Left colon (tissue), 2 donors: ENCODE data around the gene TYW1. TPM values are rescaled to one million over a fixed set of nuclear protein-coding genes. Genes with fewer than 3 reads are reported as not detected.
"Not testable (repeated sequence)": the region's sequence is repeated elsewhere in the genome, so short reads cannot be mapped to it uniquely, and the experiment has no call there.

Source experiments
- ATAC-seq: fragments of 200-7000 bp; cut with Tn5 transposase; one replicate; pipeline ENCODE4 v1.9.1; 2020; ENCODE audit warnings: mild to moderate bottlenecking, moderate library complexity
- DNase-seq, 2 donors: peaks; one replicate each; pipeline ENCODE4 v3.0.0-alpha.2; 2020
- intact Hi-C, 2 donors: fragments of 100-400 bp; cut with DNase I in 1 of 2; cut with micrococcal nuclease in 1 of 2; formaldehyde crosslinking; loops; one replicate each; pipeline versions ENCODE4 v1.11.2 to v1.14.0; 2022; cut with DNase I, micrococcal nuclease
- total RNA-seq, 2 donors: library from RNA; stranded (reverse); fragmentation: NEBNext Ultra II Directional; extraction: Animal tissue kit (Norgen Biotek cat#: 25700); gene quantifications; one replicate each; pipeline ENCODE4 v1.2.1, GENCODE V29; 2021
- donor health status: DM: no; HTN: no; CAD: no.
- donor health status: DM: yes; HTN: yes; CAD: no.

Gene TYW1
- total RNA-seq, 2 donors from 2014 or later: 16.1 to 17.9 TPM

- DNase-seq, intact Hi-C loops: not testable (repeated sequence)
Observed at GRCh38 chr7:67154374-67154773, 157.7 kb downstream of the TYW1 start.

GRCh38 chr7:67156064-67156463 lies 159.4 kb downstream of the TYW1 start:
- DNase-seq, intact Hi-C loops, ATAC-seq: not testable (repeated sequence)

More at GRCh38 chr7:67154374-67154773, 157.7 kb downstream of the TYW1 start:
- not testable (repeated sequence) for ATAC-seq

GRCh38 chr7:67163285-67163684 lies 166.7 kb downstream of the TYW1 start:
- peak; percentile 26 for ATAC-seq
- intact Hi-C loops, DNase-seq: not testable (repeated sequence)

DNA sequence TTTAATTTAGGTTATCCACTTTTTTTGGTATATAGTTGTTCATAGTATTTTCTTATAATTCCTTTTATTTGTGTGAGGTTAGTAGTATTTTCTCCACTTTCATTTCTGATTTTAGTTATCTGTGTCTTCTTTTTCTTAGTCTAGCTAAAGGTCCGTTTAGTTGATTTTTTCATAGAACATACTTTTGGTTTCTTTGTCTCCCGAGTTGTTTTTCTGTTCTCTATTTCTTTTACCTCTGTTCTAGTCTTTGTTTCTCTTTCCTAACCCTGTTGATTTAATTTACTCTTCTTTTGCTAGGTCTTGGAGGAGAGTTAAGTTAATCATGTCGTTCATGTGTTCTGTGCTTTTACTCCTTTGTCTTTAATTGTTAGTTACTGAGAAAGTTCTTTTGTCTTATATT lies 174.5 kb downstream of the TYW1 start:
- ATAC-seq, DNase-seq, intact Hi-C loops: not testable (repeated sequence)

DNA sequence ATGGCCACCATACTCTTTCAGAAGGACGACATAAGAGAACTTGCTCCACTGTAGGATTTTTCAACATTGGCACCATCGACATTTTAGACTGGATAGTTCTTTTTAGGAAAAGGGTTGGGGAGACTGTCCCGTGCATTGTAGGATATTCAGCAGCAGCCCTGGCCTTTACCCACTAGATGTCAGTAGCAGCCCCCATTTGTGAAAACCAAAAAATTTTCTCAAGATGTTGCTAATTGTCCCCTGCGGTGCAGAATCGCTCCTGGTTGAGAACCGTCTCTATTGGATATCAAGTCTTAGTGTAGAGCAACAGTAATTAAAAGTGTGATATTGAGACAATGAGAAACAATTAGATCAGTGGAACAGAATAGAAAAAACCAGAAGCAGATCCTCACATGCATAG lies 180.1 kb downstream of the TYW1 start:
- ATAC-seq, intact Hi-C loops, DNase-seq: not testable (repeated sequence)

DNA sequence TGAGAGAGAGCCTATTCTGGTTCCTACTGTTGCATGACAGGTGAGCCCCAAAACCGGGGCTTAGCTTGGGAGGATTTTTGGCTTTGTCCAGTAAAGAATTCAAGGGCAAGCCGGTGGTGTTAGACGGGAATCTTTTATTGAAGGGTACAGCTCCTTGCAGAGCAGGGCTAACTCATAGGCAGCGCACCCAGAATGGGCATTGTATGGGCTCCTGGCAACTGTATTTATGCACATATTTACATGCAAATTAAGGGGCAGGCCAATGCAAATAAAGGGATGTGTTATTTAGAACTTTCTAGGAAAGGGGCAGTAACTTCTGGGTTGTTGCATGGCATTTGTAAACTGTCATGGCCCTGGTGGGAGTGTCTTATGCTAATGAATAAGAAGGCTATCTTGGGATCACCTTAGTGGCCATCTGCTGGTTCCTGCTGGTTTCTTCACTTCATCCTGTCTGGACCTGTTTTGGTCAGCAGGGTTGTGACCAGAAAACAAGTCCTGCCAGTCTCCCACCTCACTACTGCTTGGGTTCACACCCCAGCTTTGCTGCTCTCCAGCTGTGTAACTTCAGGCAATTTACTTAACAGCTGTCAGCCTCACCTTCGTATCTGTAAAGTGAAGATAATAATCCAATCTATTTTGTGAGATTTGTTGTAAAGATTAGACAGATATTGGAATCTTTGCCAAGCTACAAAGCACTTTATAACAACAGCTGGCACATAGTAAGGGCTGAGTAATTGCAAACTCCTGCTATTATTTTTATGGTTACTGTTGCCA lies 182.5 kb downstream of the TYW1 start:
- peak; percentile 15 to 37 for DNase-seq
- intact Hi-C loops: not testable (repeated sequence)
- ATAC-seq: peak; percentile 91

DNA sequence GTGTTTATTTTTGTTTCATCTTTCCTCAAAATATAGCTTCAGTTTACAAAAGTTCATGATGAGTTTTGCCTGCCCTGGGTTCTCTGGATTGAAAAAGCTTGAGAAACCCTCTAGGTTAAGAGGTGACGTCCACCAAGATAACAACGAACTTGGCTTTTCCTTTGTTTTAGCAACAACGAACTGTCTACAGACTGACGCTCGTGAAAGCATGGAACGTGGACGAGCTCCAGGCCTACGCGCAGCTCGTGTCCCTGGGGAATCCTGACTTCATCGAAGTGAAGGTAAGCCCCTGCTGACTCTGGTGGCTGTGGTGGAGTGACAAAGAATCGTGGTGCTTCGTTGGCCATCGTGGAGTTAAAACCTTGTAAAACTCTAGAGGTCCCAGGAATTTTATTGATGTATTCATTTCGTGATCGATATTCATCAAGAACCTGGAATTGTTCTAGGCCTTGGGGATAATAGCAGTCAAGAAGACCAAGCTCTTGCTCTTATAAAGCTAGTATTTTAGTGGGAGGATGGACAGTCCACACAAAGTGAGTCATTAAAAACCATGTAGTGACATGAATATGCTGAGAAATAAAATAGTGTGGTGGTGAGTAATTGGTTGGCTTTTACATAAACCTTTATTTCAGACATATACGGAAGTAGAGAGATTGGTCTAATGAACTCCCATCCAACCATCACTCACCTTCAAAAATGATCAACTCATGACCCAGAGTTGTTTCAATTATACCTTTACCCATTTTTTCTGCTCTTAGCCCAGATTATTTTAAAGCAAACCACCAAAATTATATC lies 186.5 kb downstream of the TYW1 start:
- intact Hi-C loops, ATAC-seq, DNase-seq: not testable (repeated sequence)

DNA sequence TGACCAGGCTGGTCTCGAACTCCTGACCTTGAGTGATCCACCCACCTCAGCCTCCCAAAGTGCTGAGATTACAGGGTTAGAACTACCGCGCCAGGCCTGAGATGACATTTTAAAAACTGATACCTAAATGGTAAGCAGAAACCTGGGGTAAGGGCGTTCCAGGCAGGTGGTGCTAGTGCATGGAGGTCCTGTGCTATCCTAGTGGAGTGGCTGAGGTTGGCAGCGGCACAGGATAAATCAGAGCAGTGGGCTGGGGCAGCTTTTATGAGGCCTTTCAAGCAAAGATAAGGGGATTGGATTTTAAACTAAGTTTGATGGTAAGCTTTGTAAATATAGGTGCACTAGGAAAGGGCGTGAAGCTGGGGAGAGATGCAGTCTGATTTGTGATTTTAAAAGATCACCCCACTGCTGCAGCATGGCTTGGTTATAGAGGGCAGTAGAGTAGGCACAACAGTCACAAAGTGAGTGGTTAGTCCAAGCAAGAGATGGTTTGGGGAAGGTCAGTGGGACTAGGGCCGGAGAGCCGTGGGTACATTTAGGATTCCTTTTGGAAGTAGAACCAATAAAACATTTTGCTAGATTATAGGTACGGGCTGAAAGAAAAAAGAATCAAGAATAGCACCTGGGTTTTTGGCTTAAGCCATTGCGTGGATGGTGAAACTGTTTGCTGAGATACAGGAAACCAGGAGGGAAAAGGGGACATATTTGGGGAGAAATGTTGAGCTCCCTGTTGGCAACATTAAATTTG lies 188.5 kb downstream of the TYW1 start:
- intact Hi-C loops, ATAC-seq, DNase-seq: not testable (repeated sequence)

GRCh38 chr7:67185660-67186129 lies 189.1 kb downstream of the TYW1 start:
- DNase-seq, intact Hi-C loops, ATAC-seq: not testable (repeated sequence)

DNA sequence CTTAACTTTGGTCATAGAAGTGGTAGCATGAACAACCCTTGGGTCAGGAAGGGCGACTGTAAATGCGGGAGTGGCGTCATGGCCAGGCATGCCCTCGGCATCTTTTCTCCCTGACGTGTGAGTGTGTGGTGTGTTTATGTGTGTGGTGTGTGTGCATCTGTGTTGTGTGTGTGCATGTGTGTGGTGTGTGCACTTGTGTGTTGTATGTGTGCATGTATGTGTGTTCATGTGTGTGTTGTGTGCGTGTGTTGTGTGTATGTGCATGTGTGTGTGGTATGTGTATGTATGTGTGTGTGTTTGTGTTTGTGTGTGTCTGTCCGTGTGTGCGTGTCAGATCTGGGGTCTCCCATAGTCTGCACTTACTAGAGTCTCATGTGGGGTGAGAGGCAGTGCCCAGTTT lies 192.5 kb downstream of the TYW1 start:
- intact Hi-C loops, DNase-seq, ATAC-seq: not testable (repeated sequence)

GRCh38 chr7:67189801-67190465 lies 193.3 kb downstream of the TYW1 start:
- DNase-seq, ATAC-seq, intact Hi-C loops: not testable (repeated sequence)

DNA sequence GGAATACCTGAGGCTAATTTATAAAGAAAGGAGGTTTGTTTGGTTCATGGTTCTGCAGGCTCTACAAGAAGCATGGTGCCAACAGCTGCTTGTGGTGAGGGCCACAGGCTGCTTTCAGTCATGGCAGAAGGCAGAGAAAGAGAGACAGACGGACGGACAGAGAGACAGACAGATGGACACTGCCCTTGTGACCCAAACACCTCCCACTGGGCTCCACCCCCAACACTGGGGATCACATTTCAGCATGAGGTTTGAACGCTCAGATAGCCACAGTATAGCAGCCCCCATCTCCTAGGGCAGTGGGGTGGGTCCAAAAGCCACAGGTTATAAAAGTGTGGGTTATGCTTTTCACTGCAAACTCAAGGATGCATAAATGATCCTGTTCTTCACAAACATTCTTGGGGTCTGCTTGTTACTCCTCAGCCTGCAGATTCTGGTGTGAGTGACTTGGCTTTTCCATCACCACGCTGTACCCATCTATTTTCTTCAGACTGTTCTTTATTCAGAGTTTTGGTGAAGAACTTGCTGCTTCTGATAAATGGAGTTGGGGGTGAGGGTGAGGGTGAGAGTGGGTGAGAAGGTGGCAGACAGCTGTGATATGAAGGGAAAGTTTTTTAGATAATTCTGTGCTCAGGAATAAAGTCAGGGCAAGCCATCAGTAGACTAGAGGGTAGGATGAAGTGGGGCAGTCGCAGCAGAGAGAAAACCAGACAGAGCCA lies 194.5 kb downstream of the TYW1 start:
- DNase-seq, intact Hi-C loops, ATAC-seq: not testable (repeated sequence)

- ATAC-seq, intact Hi-C loops, DNase-seq: not testable (repeated sequence)
Observed at GRCh38 chr7:67192123-67192702, 195.6 kb downstream of the TYW1 start.

DNA sequence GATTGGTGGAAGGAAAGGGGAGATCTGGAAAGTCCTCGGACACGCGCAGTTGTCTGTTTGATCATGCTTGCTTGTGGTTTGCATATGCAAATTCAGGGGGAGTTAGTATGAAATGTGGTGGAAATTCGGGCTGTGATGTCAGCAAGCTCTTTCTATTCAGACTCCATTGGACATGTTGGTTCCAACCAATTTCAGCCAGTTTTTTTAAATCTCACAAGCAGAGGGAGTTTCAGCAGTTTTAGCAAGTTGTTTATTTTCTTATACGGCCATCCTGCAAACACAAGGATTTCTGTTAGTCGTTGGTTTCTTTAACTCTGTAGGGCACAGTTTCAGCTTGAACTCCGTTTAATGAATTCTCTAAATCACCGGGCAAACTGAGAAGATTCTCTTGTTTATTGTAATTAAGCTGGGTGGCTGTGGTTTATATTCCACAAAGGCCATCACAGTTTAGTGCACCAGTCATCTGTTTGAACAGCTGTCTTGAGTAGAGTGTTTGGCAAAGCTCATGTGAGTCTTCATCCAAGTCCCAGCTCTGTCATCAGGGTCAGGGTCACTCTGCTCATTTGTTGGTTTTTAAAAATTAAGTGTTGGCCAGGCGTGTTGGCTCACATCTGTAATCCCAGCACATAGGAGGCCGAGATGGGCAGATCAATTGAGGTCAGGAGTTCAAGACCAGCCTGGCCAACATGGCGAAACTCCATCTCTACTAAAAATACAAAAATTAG lies 196.4 kb downstream of the TYW1 start:
- peak; percentile 78 for ATAC-seq
- intact Hi-C loops, DNase-seq: not testable (repeated sequence)

DNA sequence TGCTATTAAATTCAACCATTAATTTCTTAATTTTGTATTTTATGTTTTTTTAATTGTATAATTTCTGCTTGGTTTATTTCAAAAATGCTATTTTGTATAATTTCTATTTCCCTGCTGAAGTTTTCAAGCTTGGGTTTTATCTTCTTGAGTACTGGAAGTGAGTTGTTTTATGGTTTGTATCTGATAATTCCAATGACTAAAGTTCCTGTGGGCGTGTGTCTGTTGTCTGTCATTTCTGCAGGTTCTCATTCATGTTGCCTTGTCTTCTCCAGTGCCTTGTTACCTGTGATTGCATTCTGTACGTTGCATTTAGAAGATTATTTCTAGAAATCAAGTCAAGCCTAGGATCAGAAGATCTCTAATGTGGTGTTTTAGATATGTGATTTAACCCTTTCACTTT lies 199.5 kb downstream of the TYW1 start:
- peak; percentile 53 for ATAC-seq
- intact Hi-C loops, DNase-seq: not testable (repeated sequence)

DNA sequence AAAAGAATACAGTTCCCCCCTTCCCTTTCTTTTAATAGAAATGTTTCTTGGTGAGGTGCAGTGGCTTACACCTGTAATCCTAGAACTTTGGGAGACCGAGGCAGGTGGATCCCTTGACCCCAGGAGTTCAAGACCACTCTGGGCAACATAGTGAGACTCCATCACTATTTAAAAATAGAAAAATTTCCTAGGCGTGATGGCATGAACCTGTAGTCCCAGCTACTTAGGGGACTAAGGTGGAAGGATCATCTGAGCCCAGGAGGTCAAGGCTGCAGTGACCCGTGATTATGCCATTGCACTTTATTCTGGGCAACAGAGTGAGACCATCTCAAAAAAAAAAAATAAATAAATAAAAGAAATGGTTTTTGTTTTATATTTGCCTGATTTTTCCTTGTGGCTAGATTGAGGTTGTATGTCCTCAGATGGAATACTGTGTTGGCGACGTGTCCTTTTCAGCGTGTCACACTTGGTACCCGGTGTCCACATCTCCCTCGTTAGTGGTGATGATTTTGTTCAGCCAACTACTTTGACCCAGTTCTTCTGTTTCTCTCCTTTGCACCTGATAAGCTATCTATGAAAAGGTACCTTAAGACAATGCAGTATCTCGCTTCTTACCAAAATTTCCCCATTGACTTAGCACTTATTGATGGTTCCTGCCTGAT lies 202.4 kb downstream of the TYW1 start:
- DNase-seq, ATAC-seq, intact Hi-C loops: not testable (repeated sequence)
